Activated T-cell treated with anti-CD3 and anti-CD28 coated beads for 24 hours (primary cell): ENCODE results near the gene LTA4H.

ENCODE experiments used
- DNase-seq: peaks from one replicate; pipeline ENCODE4 v3.0.0-alpha.2; 2020; ENCODE audit warnings: low read depth

The LTA4H gene

DNA sequence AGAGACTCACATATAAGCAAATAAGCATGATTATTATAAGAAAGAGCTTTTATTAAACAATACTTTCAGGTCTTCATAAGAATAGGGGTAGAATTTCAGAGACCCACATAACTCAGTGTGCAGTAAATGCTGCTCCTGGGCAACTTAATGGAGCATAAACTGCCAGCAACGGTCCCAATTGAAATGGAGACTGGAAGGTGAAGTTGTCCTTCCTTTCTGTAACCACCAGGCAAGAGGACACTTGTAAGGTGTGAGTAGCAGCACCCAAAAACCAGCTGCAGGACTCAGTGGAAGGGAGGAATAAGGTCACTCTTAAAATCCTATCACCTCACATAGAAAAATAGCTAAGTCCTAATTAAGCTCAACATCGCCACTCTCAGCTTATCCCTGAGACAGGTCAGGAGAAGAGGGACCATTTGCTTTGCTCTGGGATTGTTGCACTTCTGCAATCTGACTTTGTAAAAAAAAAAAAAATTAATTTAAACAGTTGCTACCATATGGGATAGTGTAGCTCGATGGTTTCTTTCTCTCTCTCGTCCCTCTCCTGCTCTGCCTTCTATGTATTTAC is 22.7 kb upstream of the LTA4H start:
- DNase-seq = no peak

DNA sequence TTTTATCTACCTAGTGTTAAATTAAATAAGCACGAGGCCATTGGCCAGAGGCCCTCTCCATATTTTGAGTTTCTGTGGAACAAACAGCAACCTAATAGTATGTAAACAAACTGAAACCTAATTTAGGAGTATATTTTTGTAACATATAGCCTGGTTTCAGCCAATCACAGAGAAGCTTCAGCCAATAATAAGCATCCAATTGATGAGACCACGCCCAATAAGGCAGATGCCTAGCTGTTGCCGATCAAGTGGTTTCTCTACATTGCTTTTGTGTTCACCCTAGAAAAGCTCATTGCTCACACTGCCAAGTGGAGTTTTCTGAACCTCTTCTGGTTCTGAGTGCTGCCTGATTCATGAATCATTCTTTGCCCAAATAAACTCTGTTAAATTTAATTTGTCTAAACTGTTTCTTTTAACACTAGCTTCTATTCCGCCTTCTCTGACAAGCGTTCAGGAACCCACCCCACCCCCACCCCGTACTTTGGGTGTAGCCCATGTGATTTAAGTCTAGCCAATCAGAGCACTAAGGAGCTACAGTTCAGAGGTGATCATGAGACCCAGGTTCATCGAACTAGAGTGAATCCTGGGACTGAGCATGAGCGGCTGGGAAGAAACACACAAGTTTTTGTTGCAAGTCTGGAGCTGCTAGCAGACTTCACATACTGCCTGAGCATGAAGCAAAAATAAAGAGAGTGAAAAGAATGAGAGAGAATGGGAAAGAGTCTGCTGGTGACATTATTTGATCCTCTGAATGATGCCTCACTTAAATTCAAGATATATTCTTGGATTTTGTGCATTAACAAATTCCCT is 21.5 kb upstream of the LTA4H start:
- no peak for DNase-seq

DNA sequence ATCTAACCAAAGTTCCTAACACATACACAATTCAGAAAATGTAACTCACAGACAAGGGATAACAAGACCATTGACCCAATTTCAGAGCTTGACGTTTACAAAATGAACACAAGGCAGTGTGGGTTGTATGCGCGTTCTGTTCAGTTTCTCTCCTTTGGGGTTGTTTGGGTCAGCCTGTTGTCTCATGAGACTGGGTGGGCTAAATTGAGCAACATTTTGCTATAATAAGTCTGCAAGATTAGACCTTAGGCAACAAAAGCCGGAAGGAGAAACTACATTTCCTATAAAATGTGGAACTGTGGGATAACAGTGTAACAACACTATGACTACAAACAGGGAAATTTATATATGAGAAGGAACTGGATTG is 18.8 kb upstream of the LTA4H start:
- DNase-seq = no peak

DNA sequence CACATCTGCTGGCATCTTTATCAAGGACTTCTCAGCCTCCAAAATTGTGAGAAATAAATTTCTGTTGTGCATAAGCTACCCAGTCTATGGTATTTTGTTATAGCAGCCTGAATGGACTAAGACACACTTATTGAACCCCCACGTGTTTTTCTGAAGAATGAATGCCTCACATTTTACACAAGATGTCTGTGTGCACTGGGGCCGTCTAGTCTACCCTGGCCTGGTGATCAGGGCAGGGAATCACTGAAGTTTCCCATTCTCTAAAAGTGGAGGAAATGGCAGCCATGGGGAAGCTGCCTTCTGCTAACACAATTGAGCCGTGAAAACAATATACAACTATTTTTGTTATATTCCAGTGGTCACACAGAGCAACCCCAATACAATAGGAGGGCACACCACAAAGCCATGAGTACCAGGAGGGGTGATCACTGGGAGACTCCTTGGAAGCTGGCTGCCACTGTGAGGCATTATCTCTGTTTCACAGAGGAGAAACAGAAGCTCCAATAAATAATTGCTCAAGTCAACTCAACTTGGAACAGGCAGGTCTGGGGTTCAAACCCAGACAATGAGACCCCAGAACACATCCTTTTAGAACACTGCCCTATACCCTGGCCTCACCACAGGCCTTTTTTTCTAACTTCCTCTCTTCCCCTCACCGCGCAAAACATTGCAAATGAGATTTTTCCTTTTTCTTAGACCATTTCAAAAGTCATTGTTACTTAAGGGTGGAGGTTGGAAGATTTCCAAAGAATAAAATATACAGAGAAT is 18.3 kb upstream of the LTA4H start:
- DNase-seq = no peak

GRCh38 chr12:96051756-96052485 is 16.5 kb upstream of the LTA4H start:
- no peak for DNase-seq

- no peak for DNase-seq
Observed at GRCh38 chr12:96050139-96050538, 14.8 kb upstream of the LTA4H start.

- no peak for DNase-seq
Observed at GRCh38 chr12:96049101-96049500, 13.7 kb upstream of the LTA4H start.

- DNase-seq = no peak
Observed at GRCh38 chr12:96048393-96048969, 13.1 kb upstream of the LTA4H start.

- no peak for DNase-seq
Observed at GRCh38 chr12:96047229-96048211, 12.1 kb upstream of the LTA4H start.

- DNase-seq = no peak
Observed at GRCh38 chr12:96046543-96047228, 11.3 kb upstream of the LTA4H start.

- DNase-seq = no peak
Observed at GRCh38 chr12:96045566-96045965, 10.2 kb upstream of the LTA4H start.

DNA sequence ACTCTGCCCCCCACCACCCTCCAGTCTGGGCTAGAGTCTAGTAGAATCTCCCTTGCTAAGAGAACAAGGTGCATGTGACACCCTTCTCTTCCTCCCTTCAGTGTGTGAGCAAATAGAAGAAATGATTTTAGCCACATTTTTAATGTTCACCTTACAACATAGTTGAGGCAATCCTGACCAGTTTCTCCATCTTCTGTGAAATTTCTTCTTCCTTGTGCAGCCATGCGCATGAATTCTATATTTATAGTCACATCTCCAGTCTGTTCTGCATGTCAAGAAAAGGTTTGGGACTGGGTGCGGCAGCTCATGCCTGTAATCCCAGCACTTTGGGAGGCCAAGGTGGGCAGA is 9.5 kb upstream of the LTA4H start:
- DNase-seq = no peak

GRCh38 chr12:96044017-96044942 is 8.9 kb upstream of the LTA4H start:
- no peak for DNase-seq

DNA sequence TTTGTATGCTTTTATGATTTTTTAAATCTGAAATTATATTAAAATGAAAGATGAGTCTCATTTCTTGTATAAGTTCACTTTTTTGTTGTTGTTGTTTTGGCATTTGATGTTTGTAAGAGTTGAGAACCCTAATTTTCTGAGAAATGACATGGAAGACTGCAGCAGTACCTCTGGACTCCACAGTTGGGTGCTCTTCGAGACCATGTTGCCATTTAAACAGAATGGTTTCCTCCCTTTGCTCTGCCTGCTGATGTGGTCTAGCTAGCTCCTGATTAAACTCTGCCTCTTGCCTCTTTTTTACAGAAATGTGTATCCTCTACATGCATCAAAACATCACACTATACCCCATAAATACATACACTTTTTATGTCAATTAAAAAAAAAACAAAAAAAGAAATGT is 5.8 kb upstream of the LTA4H start:
- DNase-seq = no peak

DNA sequence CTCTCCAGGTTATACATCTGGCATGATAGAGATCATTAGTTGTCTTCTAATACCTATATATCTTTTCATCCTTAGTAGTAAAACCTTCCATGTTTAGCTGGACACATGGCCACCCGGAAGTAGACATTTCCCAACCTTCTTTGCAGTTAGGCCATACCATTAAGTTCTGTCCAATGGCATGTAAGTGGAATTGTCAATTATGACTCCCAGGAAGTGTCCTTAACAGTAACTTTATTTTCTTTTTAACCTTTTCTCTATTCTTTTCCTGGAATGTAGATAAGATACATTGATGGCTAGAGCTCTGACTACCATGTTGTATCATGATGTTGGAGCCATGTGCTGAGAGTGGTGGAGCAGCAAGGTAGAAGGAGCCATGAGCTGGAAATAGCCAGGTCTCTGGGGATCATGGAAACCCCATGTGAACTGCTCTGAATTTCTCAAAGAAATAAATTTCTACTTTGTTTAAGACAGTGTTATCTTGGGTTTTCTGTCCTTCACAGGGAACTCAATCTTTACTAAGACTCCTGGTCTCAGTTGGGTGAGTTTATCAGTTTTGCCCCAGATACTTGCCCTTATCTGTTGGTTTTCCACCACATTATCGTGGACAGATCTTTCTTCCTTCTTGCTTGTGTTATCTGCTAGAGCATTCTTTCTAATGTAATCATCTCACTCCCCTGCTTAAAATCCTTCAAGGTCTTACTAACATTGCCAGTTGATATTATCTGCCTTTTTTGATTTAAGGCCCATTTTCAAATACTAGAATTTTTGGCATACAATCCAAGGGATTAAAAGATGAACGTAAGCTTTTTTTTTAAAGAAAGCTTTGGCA is 5.1 kb upstream of the LTA4H start:
- no peak for DNase-seq

DNA sequence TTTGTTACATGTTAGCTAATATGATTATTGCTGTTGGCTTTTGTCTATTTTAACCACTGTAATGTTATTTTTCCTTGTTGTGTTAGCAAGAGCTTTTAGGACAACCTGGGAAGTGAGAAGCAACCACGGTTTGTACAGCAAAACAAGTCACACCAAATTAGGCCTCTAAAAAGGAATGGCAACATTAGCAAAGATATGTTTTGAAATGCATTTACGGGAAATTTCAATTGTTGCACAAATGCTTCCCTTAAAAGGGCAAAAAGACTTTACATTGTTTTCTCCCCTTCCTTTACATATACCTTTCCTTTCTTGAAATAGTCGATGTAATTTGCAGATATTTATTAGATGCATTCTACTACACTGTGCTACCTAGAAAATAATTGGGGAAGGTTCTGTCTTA is 4.1 kb upstream of the LTA4H start:
- DNase-seq = no peak

DNA sequence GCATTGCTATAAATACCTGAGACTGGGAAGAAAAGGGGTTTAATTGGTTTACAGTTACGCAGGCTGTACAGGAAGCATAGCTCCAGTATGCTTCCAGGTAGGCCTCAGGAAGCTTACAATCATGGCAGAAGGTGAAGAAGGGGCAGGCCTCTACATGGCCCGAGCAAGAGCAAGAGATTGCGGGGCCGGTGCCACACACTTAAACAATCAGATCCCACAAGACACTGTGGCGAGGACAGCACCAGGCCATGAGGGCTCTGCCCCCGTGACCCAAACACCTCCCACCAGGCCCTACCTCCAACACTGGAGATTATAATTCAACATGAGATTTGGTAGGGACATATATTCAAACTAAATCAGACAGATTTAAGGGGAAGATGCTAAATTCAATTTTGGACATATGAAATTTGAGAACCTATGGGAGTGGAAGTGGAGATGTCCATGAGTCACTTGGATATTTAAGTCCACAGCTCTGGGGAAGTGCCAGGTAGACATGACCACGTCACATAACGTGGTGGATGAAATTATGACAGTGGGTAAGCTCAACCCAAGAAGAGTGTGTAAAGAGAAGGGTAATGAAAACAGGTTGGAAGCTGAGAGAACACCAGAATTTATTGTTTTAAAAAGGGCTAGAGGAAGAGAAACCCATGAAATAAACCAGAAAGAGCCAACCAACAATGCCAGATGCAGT is 1.5 kb upstream of the LTA4H start:
- no peak for DNase-seq
